H9 (cell line): Measurements from ENCODE around the gene NANOS3. TPM values are rescaled to one million over a fixed set of nuclear protein-coding genes. Genes with fewer than 3 reads are reported as not detected.

Experiments used
- DNase-seq: peaks from one replicate; pipeline ENCODE4 v3.0.0-alpha.2; 2017
- H2AFZ ChIP-seq: one replicate; pipeline ENCODE4 v1.6.1; 2013; ENCODE audit warnings: mild to moderate bottlenecking, low read length, control low read depth, moderate library complexity
- H2AK5ac ChIP-seq: 2 replicates; pipeline ENCODE4 v1.6.1; 2013; ENCODE audit warnings: low read length, control low read depth, mixed read lengths; ENCODE audit not compliant: insufficient read length
- H2BK120ac ChIP-seq: one replicate; pipeline ENCODE4 v1.6.1; 2013; ENCODE audit warnings: low read depth, mild to moderate bottlenecking, low read length, control low read depth, inconsistent platforms; ENCODE audit not compliant: poor library complexity, severe bottlenecking
- H2BK12ac ChIP-seq: 2 replicates; pipeline ENCODE4 v1.6.1; 2013; ENCODE audit warnings: low read length, control low read depth, mixed read lengths, low read depth; ENCODE audit not compliant: insufficient read length
- H2BK15ac ChIP-seq: 2 replicates; pipeline ENCODE4 v1.6.1; 2013; ENCODE audit warnings: low read depth, low read length, control low read depth
- H2BK20ac ChIP-seq: one replicate; pipeline ENCODE4 v1.6.1; 2013; ENCODE audit warnings: low read depth, mild to moderate bottlenecking, low read length, control low read depth, inconsistent platforms; ENCODE audit not compliant: poor library complexity, severe bottlenecking
- H2BK5ac ChIP-seq: 2 replicates; pipeline ENCODE4 v1.6.1; 2013; ENCODE audit warnings: low read length, control low read depth, mixed read lengths; ENCODE audit not compliant: insufficient read length
- H3K14ac ChIP-seq: 2 replicates; pipeline ENCODE4 v1.6.1; 2013; ENCODE audit warnings: low read length, control low read depth; ENCODE audit not compliant: insufficient read depth
- H3K18ac ChIP-seq: 2 replicates; pipeline ENCODE4 v1.6.1; 2013; ENCODE audit warnings: low read depth, mild to moderate bottlenecking, mixed read lengths, low read length, control low read depth; ENCODE audit not compliant: insufficient read length
- H3K23ac ChIP-seq: 2 replicates; pipeline ENCODE4 v1.6.1; 2013; ENCODE audit warnings: low read length, control low read depth, mixed read lengths, low read depth; ENCODE audit not compliant: insufficient read length
- H3K23me2 ChIP-seq: 2 replicates; pipeline ENCODE4 v1.6.1; 2013; ENCODE audit warnings: low read depth, mild to moderate bottlenecking, mixed read lengths, low read length, control low read depth; ENCODE audit not compliant: insufficient read length, poor library complexity, severe bottlenecking
- H3K27ac ChIP-seq: 2 replicates; pipeline ENCODE4 v1.5.1; 2013; ENCODE audit warnings: low read length, control low read depth, mixed read lengths, low read depth; ENCODE audit not compliant: insufficient read length
- H3K27me3 ChIP-seq: 2 replicates; pipeline ENCODE4 v1.6.1; 2013; ENCODE audit warnings: low read length, control low read depth, inconsistent platforms; ENCODE audit not compliant: insufficient read depth
- H3K4ac ChIP-seq: 2 replicates; pipeline ENCODE4 v1.6.1; 2013; ENCODE audit warnings: low read depth, mild to moderate bottlenecking, control low read depth, inconsistent platforms, low read length, moderate library complexity
- H3K4me1 ChIP-seq: 2 replicates; pipeline ENCODE4 v1.6.1; 2013; ENCODE audit warnings: low read length, control low read depth, inconsistent platforms; ENCODE audit not compliant: insufficient read depth
- H3K4me2 ChIP-seq: 2 replicates; pipeline ENCODE4 v1.6.1; 2013; ENCODE audit warnings: low read length, control low read depth, mixed read lengths; ENCODE audit not compliant: insufficient read length, insufficient read depth
- H3K56ac ChIP-seq: 2 replicates; pipeline ENCODE4 v1.6.1; 2013; ENCODE audit warnings: low read depth, mild to moderate bottlenecking, mixed read lengths, low read length, control low read depth; ENCODE audit not compliant: insufficient read length
- H3K79me1 ChIP-seq: 2 replicates; pipeline ENCODE4 v1.6.1; 2013; ENCODE audit warnings: low read depth, mild to moderate bottlenecking, moderate library complexity, low read length, control low read depth, inconsistent platforms; ENCODE audit not compliant: insufficient read depth, poor library complexity, severe bottlenecking
- H3K79me2 ChIP-seq: 2 replicates; pipeline ENCODE4 v1.6.1; 2013; ENCODE audit warnings: low read length, control low read depth, inconsistent platforms; ENCODE audit not compliant: insufficient read depth
- H3K9ac ChIP-seq: 2 replicates; pipeline ENCODE4 v1.6.1; 2013; ENCODE audit warnings: low read length, control low read depth, mixed read lengths; ENCODE audit not compliant: insufficient read length; ENCODE audit errors: extremely low read depth
- H3K9me3 ChIP-seq: one replicate; pipeline ENCODE4 v1.6.1; 2013; ENCODE audit warnings: low read depth, low read length, inconsistent platforms; ENCODE audit not compliant: control insufficient read depth
- H3T11ph ChIP-seq: one replicate; pipeline ENCODE4 v1.6.1; 2013; ENCODE audit warnings: mild to moderate bottlenecking, low read length, control low read depth, inconsistent platforms
- H4K20me1 ChIP-seq: one replicate; pipeline ENCODE4 v1.6.1; 2013; ENCODE audit not compliant: control insufficient read depth, insufficient read length, insufficient read depth
- H4K5ac ChIP-seq: 2 replicates; pipeline ENCODE4 v1.6.1; 2013; ENCODE audit warnings: low read depth, mild to moderate bottlenecking, mixed read lengths, low read length, control low read depth; ENCODE audit not compliant: insufficient read length
- H4K8ac ChIP-seq: replicated peaks from 2 replicates; pipeline ENCODE4 v1.6.1; 2013; ENCODE audit warnings: low read length, control low read depth, mixed read lengths, low read depth; ENCODE audit not compliant: insufficient read length
- H4K91ac ChIP-seq: 2 replicates; pipeline ENCODE4 v1.6.1; 2013; ENCODE audit warnings: low read depth, mild to moderate bottlenecking, moderate library complexity, mixed read lengths, low read length, control low read depth; ENCODE audit not compliant: insufficient read length
- H3K27ac Mint-ChIP-seq, 3 experiments: 2 replicates in 2 of 3; 3 replicates in 1 of 3; pipeline ENCODE4 v1.8.0; 2020 to 2021; ENCODE audit warnings: mixed read lengths in 3 of 3, mild to moderate bottlenecking in 1 of 3, moderate library complexity in 1 of 3
- H3K27me3 Mint-ChIP-seq: 2 replicates; pipeline ENCODE4 v1.8.0; 2021; ENCODE audit warnings: low read depth, mild to moderate bottlenecking, moderate library complexity, mixed read lengths
- H3K36me3 Mint-ChIP-seq, 3 experiments: 2 replicates in 2 of 3; 3 replicates in 1 of 3; pipeline ENCODE4 v1.8.0; 2020 to 2021; ENCODE audit warnings: low read depth in 3 of 3, mixed read lengths in 3 of 3; ENCODE audit not compliant: insufficient read depth in 1 of 3
- H3K4me1 Mint-ChIP-seq, 2 experiments: 2 replicates each; pipeline ENCODE4 v1.8.0; 2020; ENCODE audit warnings: mixed read lengths in 2 of 2
- H3K4me3 Mint-ChIP-seq, 2 experiments: 2 replicates in 1 of 2; 3 replicates in 1 of 2; pipeline ENCODE4 v1.8.0; 2020 to 2021; ENCODE audit warnings: mild to moderate bottlenecking in 2 of 2, mixed read lengths in 2 of 2, moderate library complexity in 1 of 2
- H3K9me3 Mint-ChIP-seq, 2 experiments: 2 replicates in 1 of 2; 3 replicates in 1 of 2; pipeline ENCODE4 v1.8.0; 2020; ENCODE audit warnings: mild to moderate bottlenecking in 2 of 2, mixed read lengths in 2 of 2, moderate library complexity in 1 of 2
- WGBS: extraction: QIAGEN DNeasy Blood & Tissue Kit; methylation state at CpG from one replicate; pipeline ENCODE4 v1.1.7; 2013; ENCODE audit warnings: missing lambda C conversion rate, low lambda C conversion rate, mixed read lengths; ENCODE audit not compliant: insufficient read length; ENCODE audit errors: extremely low coverage; 5-methylcytosine and 5-hydroxymethylcytosine counted together
- total RNA-seq: library from RNA; stranded (reverse); gene quantifications from 2 replicates; pipeline ENCODE4 v1.2.1, GENCODE V29; 2021
- TF ChIP-seq, protein P1 (sequence below): fragments of 200-600 bp; sonication (generic); conservative IDR thresholded peaks from 3 replicates; pipeline ENCODE4 v1.8.0; 2021; ENCODE audit warnings: antibody characterized with exemption, mild to moderate bottlenecking

NANOS3 gene
- total RNA-seq, 1 experiment from 2014 or later, result not detected

DNA sequence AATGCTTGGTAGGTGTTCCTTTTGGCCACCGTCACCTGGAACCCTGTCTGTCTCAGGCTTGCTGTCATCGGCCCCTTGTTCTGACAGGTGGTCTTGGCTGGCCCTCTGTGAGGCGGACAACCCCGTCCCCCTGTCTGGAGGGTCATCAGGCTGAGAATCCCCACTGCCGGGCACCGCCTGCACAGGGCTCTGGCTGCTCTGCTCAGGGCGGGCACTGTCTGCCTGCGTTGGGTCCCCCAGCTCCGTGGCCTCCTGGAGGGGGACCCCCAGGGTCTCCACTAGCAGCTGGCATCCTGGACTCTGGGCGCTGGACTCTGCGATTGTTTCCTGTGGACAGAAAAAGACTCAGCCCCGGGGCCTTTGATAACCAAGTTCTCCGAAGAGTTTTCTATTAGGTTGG, 13.2 kb downstream of the NANOS3 start:
- Histone ChIP-seq H4K5ac (no peak overlapping the region), H2BK12ac (no peak overlapping the region), H2AFZ (no peak overlapping the region), H3K4me1 (no peaks in the 10 kb centered on the region), H3K56ac (no peak overlapping the region), H3K9me3 (no peaks in the 10 kb centered on the region), H3T11ph (no peak overlapping the region), H3K23ac (no peak overlapping the region), H3K9ac (no peak overlapping the region), H3K14ac (no peak overlapping the region), H2BK20ac (no peak overlapping the region), H3K4me2 (no peak overlapping the region), H4K8ac (no peak overlapping the region), H3K79me2 (no peaks in the 10 kb centered on the region), H3K18ac (no peak overlapping the region), H2AK5ac (no peak overlapping the region), H3K4ac (no peak overlapping the region), H3K23me2 (no peaks in the 10 kb centered on the region), H3K79me1 (no peaks in the 10 kb centered on the region), H2BK5ac (no peak overlapping the region), H2BK15ac (no peak overlapping the region), H3K27me3 (no peaks in the 10 kb centered on the region), H4K91ac (no peak overlapping the region), H4K20me1 (no peaks in the 10 kb centered on the region), H3K27ac (no peak overlapping the region), H2BK120ac (no peak overlapping the region)
- no peaks in the 10 kb centered on the region for H3K27me3 Mint-ChIP-seq
- H3K27ac Mint-ChIP-seq, result no peak overlapping the region
- DNase-seq, result no peak
- H3K4me1 Mint-ChIP-seq, result no peaks in the 10 kb centered on the region
- no peaks in the 10 kb centered on the region for H3K9me3 Mint-ChIP-seq
- no peaks in the 10 kb centered on the region for H3K36me3 Mint-ChIP-seq
- TF ChIP-seq, protein P1, sequence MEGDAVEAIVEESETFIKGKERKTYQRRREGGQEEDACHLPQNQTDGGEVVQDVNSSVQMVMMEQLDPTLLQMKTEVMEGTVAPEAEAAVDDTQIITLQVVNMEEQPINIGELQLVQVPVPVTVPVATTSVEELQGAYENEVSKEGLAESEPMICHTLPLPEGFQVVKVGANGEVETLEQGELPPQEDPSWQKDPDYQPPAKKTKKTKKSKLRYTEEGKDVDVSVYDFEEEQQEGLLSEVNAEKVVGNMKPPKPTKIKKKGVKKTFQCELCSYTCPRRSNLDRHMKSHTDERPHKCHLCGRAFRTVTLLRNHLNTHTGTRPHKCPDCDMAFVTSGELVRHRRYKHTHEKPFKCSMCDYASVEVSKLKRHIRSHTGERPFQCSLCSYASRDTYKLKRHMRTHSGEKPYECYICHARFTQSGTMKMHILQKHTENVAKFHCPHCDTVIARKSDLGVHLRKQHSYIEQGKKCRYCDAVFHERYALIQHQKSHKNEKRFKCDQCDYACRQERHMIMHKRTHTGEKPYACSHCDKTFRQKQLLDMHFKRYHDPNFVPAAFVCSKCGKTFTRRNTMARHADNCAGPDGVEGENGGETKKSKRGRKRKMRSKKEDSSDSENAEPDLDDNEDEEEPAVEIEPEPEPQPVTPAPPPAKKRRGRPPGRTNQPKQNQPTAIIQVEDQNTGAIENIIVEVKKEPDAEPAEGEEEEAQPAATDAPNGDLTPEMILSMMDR, result no peak
- H3K4me3 Mint-ChIP-seq, result no peak overlapping the region
- no CpG with 5 or more reads among the region's 13 CpGs for WGBS
